Tibial nerve (tissue), 3 donors: ENCODE measurements around the gene AGFG2.

Experiments
- CTCF ChIP-seq, 5 experiments: fragments of 200-600 bp in 3 of 5; fragments of 450-650 bp in 2 of 5; sonication (generic) in 3 of 5; IDR thresholded peaks; one replicate each; pipeline ENCODE4 v1.5.1; 2016 to 2019; ENCODE audit warnings: antibody characterized with exemption in 5 of 5, mild to moderate bottlenecking in 3 of 5, moderate library complexity in 2 of 5
- POLR2A ChIP-seq, 2 donors: fragments of 450-650 bp; IDR thresholded peaks; one replicate each; pipeline ENCODE4 v1.6.1; 2017; ENCODE audit warnings: antibody characterized with exemption in 2 of 2, mild to moderate bottlenecking in 2 of 2, moderate library complexity in 2 of 2

GRCh38 chr7:100568896-100569844 lies 30.2 kb downstream of the AGFG2 start:
- TF ChIP-seq CTCF (IDR thresholded peaks at IDR 0.05): peak in 4 of 5 experiments; percentile 30 to 49 (median 41)
- TF ChIP-seq POLR2A (IDR thresholded peaks at IDR 0.05): no peak
